Caki2 (cell line): ENCODE data around the gene MGAT5. TPM values are rescaled to one million over a fixed set of nuclear protein-coding genes. Genes with fewer than 3 reads are reported as not detected.

ENCODE experiments used
- DNase-seq: peaks from one replicate; pipeline ENCODE4 v3.0.0-alpha.2; 2015; ENCODE audit warnings: low read depth
- in situ Hi-C: cut with HindIII; loops from 2 replicates; pipeline ENCODE4 v1.10.0; 2016; ENCODE audit warnings: low sequenced_read_pairs, low pct_unique_long_range_greater_than_20kb, mixed read lengths
- total RNA-seq: library from RNA; depleted of rRNA; stranded (reverse); fragments of >200 nt; shearing (Covaris generic); gene quantifications from 2 replicates; pipeline ENCODE4 v1.2.3, GENCODE V29; 2014; ENCODE audit warnings: low replicate concordance

MGAT5 gene
- total RNA-seq, 1 experiment from 2014 or later, result 28.5 TPM

- no peak for DNase-seq
- in situ Hi-C loops, result no loop called here
These were observed 56.5 kb downstream of the MGAT5 start for GRCh38 chr2:134310107-134311079.

GRCh38 chr2:134312482-134312881 lies 58.6 kb downstream of the MGAT5 start:
- in situ Hi-C loops, result no loop called here
- DNase-seq, result no peak

GRCh38 chr2:134314202-134314601 lies 60.3 kb downstream of the MGAT5 start:
- in situ Hi-C loops, result no loop called here
- DNase-seq, result no peak

- in situ Hi-C loops, result no loop called here
- DNase-seq, result no peak
These were observed 61.0 kb downstream of the MGAT5 start for GRCh38 chr2:134314681-134315368.

- in situ Hi-C loops, result no loop called here
- DNase-seq, result no peak
These were observed 61.6 kb downstream of the MGAT5 start for GRCh38 chr2:134315471-134315870.

- in situ Hi-C loops, result no loop called here
These were observed 65.9 kb downstream of the MGAT5 start for GRCh38 chr2:134319596-134320254.

GRCh38 chr2:134320930-134321329 lies 67.1 kb downstream of the MGAT5 start:
- no peak for DNase-seq
- in situ Hi-C loops, result no loop called here

More at GRCh38 chr2:134319596-134320254, 65.9 kb downstream of the MGAT5 start:
- DNase-seq, result no peak

- in situ Hi-C loops, result no loop called here
- DNase-seq, result no peak
These were observed 69.9 kb downstream of the MGAT5 start for GRCh38 chr2:134323777-134324176.

GRCh38 chr2:134324430-134324829 lies 70.6 kb downstream of the MGAT5 start:
- DNase-seq, result no peak
- in situ Hi-C loops, result no loop called here

- DNase-seq, result no peak
- in situ Hi-C loops, result no loop called here
These were observed 71.1 kb downstream of the MGAT5 start for GRCh38 chr2:134324947-134325346.

GRCh38 chr2:134325696-134326095 lies 71.8 kb downstream of the MGAT5 start:
- in situ Hi-C loops, result no loop called here
- DNase-seq, result no peak

GRCh38 chr2:134327367-134327766 lies 73.5 kb downstream of the MGAT5 start:
- DNase-seq, result no peak
- in situ Hi-C loops, result no loop called here

- in situ Hi-C loops, result no loop called here
- DNase-seq, result no peak
These were observed 77.2 kb downstream of the MGAT5 start for GRCh38 chr2:134331081-134331480.

GRCh38 chr2:134333646-134334189 lies 79.8 kb downstream of the MGAT5 start:
- no peak for DNase-seq
- in situ Hi-C loops, result no loop called here

- in situ Hi-C loops, result no loop called here
These were observed 80.9 kb downstream of the MGAT5 start for GRCh38 chr2:134334542-134335353.

GRCh38 chr2:134335601-134336000 lies 81.7 kb downstream of the MGAT5 start:
- in situ Hi-C loops, result no loop called here

More at GRCh38 chr2:134334542-134335353, 80.9 kb downstream of the MGAT5 start:
- DNase-seq, result no peak

GRCh38 chr2:134336352-134336751 lies 82.5 kb downstream of the MGAT5 start:
- in situ Hi-C loops, result no loop called here
- DNase-seq, result no peak

More at GRCh38 chr2:134335601-134336000, 81.7 kb downstream of the MGAT5 start:
- DNase-seq, result no peak

- in situ Hi-C loops, result no loop called here
- DNase-seq, result no peak
These were observed 83.0 kb downstream of the MGAT5 start for GRCh38 chr2:134336921-134337320.
